ENCODE results near the gene SULT1A2.

GRCh38 chr16:28548306-28548802 is 48.5 kb downstream of the SULT1A2 start:
- TF ChIP-seq, protein P1, sequence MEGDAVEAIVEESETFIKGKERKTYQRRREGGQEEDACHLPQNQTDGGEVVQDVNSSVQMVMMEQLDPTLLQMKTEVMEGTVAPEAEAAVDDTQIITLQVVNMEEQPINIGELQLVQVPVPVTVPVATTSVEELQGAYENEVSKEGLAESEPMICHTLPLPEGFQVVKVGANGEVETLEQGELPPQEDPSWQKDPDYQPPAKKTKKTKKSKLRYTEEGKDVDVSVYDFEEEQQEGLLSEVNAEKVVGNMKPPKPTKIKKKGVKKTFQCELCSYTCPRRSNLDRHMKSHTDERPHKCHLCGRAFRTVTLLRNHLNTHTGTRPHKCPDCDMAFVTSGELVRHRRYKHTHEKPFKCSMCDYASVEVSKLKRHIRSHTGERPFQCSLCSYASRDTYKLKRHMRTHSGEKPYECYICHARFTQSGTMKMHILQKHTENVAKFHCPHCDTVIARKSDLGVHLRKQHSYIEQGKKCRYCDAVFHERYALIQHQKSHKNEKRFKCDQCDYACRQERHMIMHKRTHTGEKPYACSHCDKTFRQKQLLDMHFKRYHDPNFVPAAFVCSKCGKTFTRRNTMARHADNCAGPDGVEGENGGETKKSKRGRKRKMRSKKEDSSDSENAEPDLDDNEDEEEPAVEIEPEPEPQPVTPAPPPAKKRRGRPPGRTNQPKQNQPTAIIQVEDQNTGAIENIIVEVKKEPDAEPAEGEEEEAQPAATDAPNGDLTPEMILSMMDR (conservative IDR thresholded peaks at IDR 0.05; ENCODE audit: low read length), result no peak
- TF ChIP-seq EZH2phosphoT487 (IDR thresholded peaks at IDR 0.05; ENCODE audit: borderline replicate concordance), result no peak

Data from Loucy (cell line).